Mammary microvascular endothelial cell (primary cell): ENCODE data around the gene FRRS1. TPM values are rescaled to one million over a fixed set of nuclear protein-coding genes. Genes with fewer than 3 reads are reported as not detected.

Experiments used
- total RNA-seq: library from RNA; depleted of rRNA; stranded (reverse); fragments of >200 nt; gene quantifications from 2 replicates; pipeline ENCODE4 v1.2.3, GENCODE V29; 2015

FRRS1 gene
- total RNA-seq, result 1.8 and 5.2 TPM in 2 replicates

GRCh38 chr1:99766378-99766800 lies at the start of gene FRRS1:
FRRS1 (minus strand) TSS chr1:99766635; CDS start chr1:99748768, 17,867 bp downstream.

Other genes with a start within 250 kb of the FRRS1 start
- gene PALMD, start 120.5 kb downstream of the FRRS1 start, total RNA-seq, result 79.6 and 85.6 TPM in 2 replicates
- gene AGL, start 83.7 kb upstream of the FRRS1 start, total RNA-seq, result 7.3 and 7.5 TPM in 2 replicates
- gene SLC35A3, start 203.4 kb upstream of the FRRS1 start, total RNA-seq, result 17.8 and 18.9 TPM in 2 replicates